GM12865 (cell line): Measurements from ENCODE around the gene DHX36.

Source experiments
- DNase-seq: peaks from one replicate; pipeline ENCODE4 v3.0.0; 2010; ENCODE audit warnings: low read depth
- H3K4me3 ChIP-seq: 2 replicates; pipeline ENCODE4 v1.5.1; 2011; ENCODE audit warnings: mild to moderate bottlenecking, low read depth, low read length, control low read depth
- CTCF ChIP-seq: IDR thresholded peaks from 2 replicates; pipeline ENCODE4 v1.5.1; 2011; ENCODE audit warnings: low read length, control low read depth, low read depth, inconsistent platforms; ENCODE audit not compliant: insufficient read depth; ENCODE audit errors: missing control alignments

The DHX36 gene

GRCh38 chr3:154345422-154346122 is 21.3 kb upstream of the DHX36 start:
- no peak for TF ChIP-seq CTCF
- no peak overlapping the region for H3K4me3 ChIP-seq
- DNase-seq = no peak

- TF ChIP-seq CTCF = no peak
- H3K4me3 ChIP-seq = no peak overlapping the region
- DNase-seq = no peak
Measured at GRCh38 chr3:154338570-154338969, 14.3 kb upstream of the DHX36 start.

- no peak for TF ChIP-seq CTCF
- no peak overlapping the region for H3K4me3 ChIP-seq
- no peak for DNase-seq
Measured at GRCh38 chr3:154338008-154338407, 13.7 kb upstream of the DHX36 start.

- peak; percentile 29 for DNase-seq
- H3K4me3 ChIP-seq = no peak overlapping the region
- peak; percentile 33 for TF ChIP-seq CTCF
Measured at GRCh38 chr3:154334973-154335420, 10.7 kb upstream of the DHX36 start.

GRCh38 chr3:154327871-154328270 is 3.6 kb upstream of the DHX36 start:
- TF ChIP-seq CTCF = no peak
- no peak for DNase-seq
- H3K4me3 ChIP-seq = no peak overlapping the region

GRCh38 chr3:154324919-154325318 is 632 bp upstream of the DHX36 start:
- TF ChIP-seq CTCF = no peak
- DNase-seq = no peak
- H3K4me3 ChIP-seq = peak overlapping the region; percentile 85
